Endothelial cell of umbilical vein (primary cell): ENCODE results near the gene EYS. TPM values are rescaled to one million over a fixed set of nuclear protein-coding genes. Genes with fewer than 3 reads are reported as not detected.
"Not testable (repeated sequence)": the region's sequence is repeated elsewhere in the genome, so short reads cannot be mapped to it uniquely, and the experiment has no call there.

Source experiments
- BruUV-seq: library from RNA; stranded (reverse); fragments of 400-500 nt; replicated peaks from 2 replicates; lab custom pipeline; 2021; lab: Mats Ljungman, UMichigan
- CTCF ChIA-PET: fragments of 300-600, 350-600 bp; sonication (Branson Sonifier 250); formaldehyde crosslinking; loops from one replicate; lab custom pipeline; 2021; ENCODE audit warnings: antibody characterized with exemption, inconsistent platforms; lab: Charles Lee
- POLR2A ChIA-PET: fragments of 300-600, 350-600 bp; sonication (Branson Sonifier 250); formaldehyde crosslinking; loops from one replicate; lab custom pipeline; 2021; ENCODE audit warnings: antibody characterized with exemption, inconsistent platforms; lab: Charles Lee
- DNase-seq: peaks from one replicate; pipeline ENCODE4 v3.0.0-alpha.2; 2011; ENCODE audit warnings: low read depth, low spot score
- FAIRE-seq: peaks from 2 replicates; lab custom pipeline; 2011; peaks lifted over from hg19 to GRCh38; lab: Jason Lieb, UNC
- H2AFZ ChIP-seq: 2 replicates; pipeline ENCODE4 v1.6.0; 2012; ENCODE audit warnings: low read depth, low read length, control low read depth, inconsistent platforms
- H3K27ac ChIP-seq: 2 replicates; pipeline ENCODE4 v1.5.1; 2011; ENCODE audit warnings: low read depth, mild to moderate bottlenecking, control low read depth, low read length, moderate library complexity; ENCODE audit not compliant: insufficient read depth
- H3K27me3 ChIP-seq, 2 experiments: 2 replicates each; pipeline versions ENCODE4 v1.6.0 to v1.6.1; 2011; ENCODE audit warnings: low read length in 2 of 2, mixed read lengths in 1 of 2; ENCODE audit not compliant: control insufficient read depth in 2 of 2, insufficient read depth in 2 of 2
- H3K36me3 ChIP-seq, 2 experiments: 2 replicates in 1 of 2; 3 replicates in 1 of 2; pipeline ENCODE4 v1.5.1; 2011; ENCODE audit warnings: low read length in 2 of 2, mild to moderate bottlenecking in 1 of 2, moderate library complexity in 1 of 2; ENCODE audit not compliant: control insufficient read depth in 2 of 2, insufficient read depth in 2 of 2; ENCODE audit errors: extremely low read depth in 1 of 2
- H3K4me1 ChIP-seq: 3 replicates; pipeline ENCODE4 v1.5.1; 2011; ENCODE audit warnings: mild to moderate bottlenecking, low read length; ENCODE audit not compliant: control insufficient read depth, insufficient read depth; ENCODE audit errors: extremely low read depth
- H3K4me2 ChIP-seq: 2 replicates; pipeline ENCODE4 v1.6.1; 2011; ENCODE audit warnings: low read length, control low read depth, mixed read lengths; ENCODE audit not compliant: insufficient read depth
- H3K4me3 ChIP-seq, 3 experiments: fragments of 200-600 bp in 1 of 3; sonication (generic), shearing (Covaris generic) in 1 of 3; replicated peaks in 1 of 3; 2 replicates each; pipeline ENCODE4 v1.5.1; 2011 to 2016; ENCODE audit warnings: control low read depth in 3 of 3, low read length in 3 of 3, mild to moderate bottlenecking in 2 of 3, inconsistent platforms in 1 of 3, low read depth in 1 of 3, moderate library complexity in 1 of 3; ENCODE audit not compliant: insufficient read depth in 1 of 3
- H3K79me2 ChIP-seq: 2 replicates; pipeline ENCODE4 v1.6.0; 2012; ENCODE audit warnings: low read length, inconsistent platforms; ENCODE audit not compliant: control insufficient read depth, insufficient read depth
- H3K9ac ChIP-seq: replicated peaks from 2 replicates; pipeline ENCODE3; 2011; ENCODE audit warnings: low read length, control low read depth; ENCODE audit not compliant: insufficient read depth; ENCODE audit errors: extremely low read depth
- H3K9me1 ChIP-seq: replicated peaks from 3 replicates; pipeline ENCODE4 v1.6.0; 2011; ENCODE audit warnings: mild to moderate bottlenecking, low read length; ENCODE audit not compliant: control insufficient read depth, insufficient read depth; ENCODE audit errors: extremely low read depth
- H3K9me3 ChIP-seq: replicated peaks from 2 replicates; pipeline ENCODE4 v1.5.1; 2012; ENCODE audit warnings: low read length, inconsistent platforms; ENCODE audit not compliant: control insufficient read depth, insufficient read depth
- H4K20me1 ChIP-seq: replicated peaks from 2 replicates; pipeline ENCODE3; 2011; ENCODE audit warnings: mild to moderate bottlenecking, low read length; ENCODE audit not compliant: control insufficient read depth, insufficient read depth; ENCODE audit errors: extremely low read depth
- CTCF ChIP-seq, 2 donors: IDR thresholded peaks; 1 replicate in 1 of 2; 2 replicates in 1 of 2; pipeline ENCODE4 v1.5.1; 2011; ENCODE audit warnings: low read length in 2 of 2, mild to moderate bottlenecking in 2 of 2, moderate library complexity in 2 of 2, control low read depth in 1 of 2, inconsistent platforms in 1 of 2, low read depth in 1 of 2; ENCODE audit not compliant: insufficient read depth in 1 of 2; ENCODE audit errors: extremely low read depth in 1 of 2
- FOS ChIP-seq: IDR thresholded peaks from 2 replicates; pipeline ENCODE4 v1.6.1; 2011; ENCODE audit warnings: mild to moderate bottlenecking, low read length, moderate library complexity, borderline replicate concordance; ENCODE audit not compliant: insufficient read depth
- MYC ChIP-seq: IDR thresholded peaks from one replicate; pipeline ENCODE4 v1.6.1; 2011; ENCODE audit warnings: mild to moderate bottlenecking, low read depth, low read length
- POLR2A ChIP-seq: IDR thresholded peaks from 2 replicates; pipeline ENCODE4 v1.6.1; 2012; ENCODE audit warnings: low read depth, mild to moderate bottlenecking, control low read depth, low read length
- dilution Hi-C: fragments of 300-500 bp; cut with MboI; formaldehyde crosslinking; loops from one replicate; pipeline ENCODE4 v1.15.0; 2019; ENCODE audit warnings: low sequenced_read_pairs; ENCODE audit not compliant: extremely low pct_ligation_motif_present
- intact Hi-C: fragments of 100-400 bp; cut with micrococcal nuclease; formaldehyde crosslinking; loops from one replicate; pipeline ENCODE4 v1.10.0; 2022
- polyA plus RNA-seq, 4 experiments: library from polyadenylated mRNA; depleted of rRNA in 3 of 4; stranded (reverse) in 3 of 4; unstranded in 1 of 4; fragments of >200 nt; gene quantifications; 2 replicates each; pipeline versions ENCODE4 v1.2.1 to v1.2.3, GENCODE V29; 2011 to 2012; ENCODE audit warnings: missing spikeins in 1 of 4
- total RNA-seq: library from RNA; stranded (reverse); gene quantifications from 2 replicates; pipeline ENCODE4 v1.2.3, GENCODE V29; 2021

Gene EYS
- total and polyA plus RNA-seq, 2 donors (not counting 3 experiments of a cell fraction or from before 2014, with no cell fraction given) = 0.01 to 0.27 TPM

GRCh38 chr6:63802606-63803206 is 1904.3 kb downstream of the EYS start:
- BruUV-seq = no TSS peak

GRCh38 chr6:63800386-63800785 is 1906.6 kb downstream of the EYS start:
- H2AFZ ChIP-seq, POLR2A ChIA-PET, H3K9me3 ChIP-seq, intact Hi-C loops, H3K36me3 ChIP-seq, DNase-seq, H3K4me3 ChIP-seq, H3K79me2 ChIP-seq, H3K4me2 ChIP-seq, H3K9ac ChIP-seq, dilution Hi-C loops, H3K9me1 ChIP-seq, BruUV-seq, H4K20me1 ChIP-seq, FAIRE-seq, H3K27me3 ChIP-seq, H3K27ac ChIP-seq: not testable (repeated sequence)
- H3K4me1 ChIP-seq = peaks cover 18% of the 10 kb centered on the region
- CTCF ChIA-PET = interaction anchor here (4.5 to 7.8 kb wide), 2 partner anchors 36 to 450 kb away, joined by 66 to 183 read pairs; no protein-coding TSS in a partner anchor

More at GRCh38 chr6:63802606-63803206, 1904.3 kb downstream of the EYS start:
- Histone ChIP-seq H3K4me2 (no peak overlapping the region), H3K4me1 (peaks cover 40% of the 10 kb centered on the region), H3K27ac (no peak overlapping the region), H3K4me3 (no peak overlapping the region), H3K79me2 (no peaks in the 10 kb centered on the region), H2AFZ (no peak overlapping the region), H3K27me3 (no peaks in the 10 kb centered on the region), H3K9me3 (no peaks in the 10 kb centered on the region), H3K9ac (no peak overlapping the region), H4K20me1 (no peaks in the 10 kb centered on the region), H3K9me1 (no peaks in the 10 kb centered on the region), H3K36me3 (no peaks in the 10 kb centered on the region)
- intact Hi-C loops (loop anchor here (1.0 to 2.0 kb wide), 4 partner anchors 38 to 494 kb away; no protein-coding TSS in a partner anchor), dilution Hi-C loops (no loop called here)
- FAIRE-seq (no peak), DNase-seq (peak; percentile 47)
- TF ChIP-seq POLR2A (no peak), CTCF (IDR thresholded peaks at IDR 0.05; ENCODE audit: extremely low read depth in 1 of 2, insufficient read depth in 1 of 2, low read depth in 1 of 2, low read length in 2 of 2) (peak; percentile 41 to 42), MYC (no peak), FOS (no peak)
- ChIA-PET CTCF (interaction anchor here (0.6 to 7.8 kb wide), 47 partner anchors 8 to 531 kb away, joined by 3 to 183 read pairs (median 5); partner anchors contain the start of gene PHF3), POLR2A (interaction anchor here (0.5 to 0.9 kb wide), 2 partner anchors 452 to 455 kb away, joined by 4 to 5 read pairs; no protein-coding TSS in a partner anchor)
